Skin of body (tissue), 2 donors: ENCODE data around the gene THTPA. TPM values are rescaled to one million over a fixed set of nuclear protein-coding genes. Genes with fewer than 3 reads are reported as not detected.

ENCODE experiments used
- DNase-seq: peaks from one replicate; lab custom pipeline; 2025; lab: John Stamatoyannopoulos, UW
- total RNA-seq: library from RNA; depleted of rRNA; stranded (reverse); fragments of >200 nt; gene quantifications from one replicate; pipeline ENCODE4 v1.2.3, GENCODE V29; 2014

Gene THTPA
- 9.4 TPM for total RNA-seq

GRCh38 chr14:23555882-23556699 is at the start of gene THTPA:
Gene THTPA (plus strand): TSS chr14:23556271. CDS start chr14:23556758, 487 bp downstream.
- peak; percentile 77 for DNase-seq

GRCh38 chr14:23512156-23512555 is 43.9 kb upstream of the THTPA start:
- no peak for DNase-seq

GRCh38 chr14:23513005-23513817 is 42.9 kb upstream of the THTPA start:
- DNase-seq = no peak

- DNase-seq = no peak
Measured at GRCh38 chr14:23513818-23514643, 42.0 kb upstream of the THTPA start.

- no peak for DNase-seq
Measured at GRCh38 chr14:23514644-23514957, 41.5 kb upstream of the THTPA start.

- DNase-seq = no peak
Measured at GRCh38 chr14:23517650-23518326, 38.3 kb upstream of the THTPA start.

GRCh38 chr14:23518709-23519108 is 37.4 kb upstream of the THTPA start:
- no peak for DNase-seq

GRCh38 chr14:23520899-23521533 is 35.1 kb upstream of the THTPA start:
- no peak for DNase-seq

- DNase-seq = no peak
Measured at GRCh38 chr14:23521785-23522640, 34.1 kb upstream of the THTPA start.

GRCh38 chr14:23522643-23523198 is 33.4 kb upstream of the THTPA start:
- no peak for DNase-seq

GRCh38 chr14:23523229-23524016 is 32.6 kb upstream of the THTPA start:
- DNase-seq = no peak

- no peak for DNase-seq
Measured at GRCh38 chr14:23524954-23525353, 31.1 kb upstream of the THTPA start.

GRCh38 chr14:23525611-23526010 is 30.5 kb upstream of the THTPA start:
- DNase-seq = no peak

- DNase-seq = no peak
Measured at GRCh38 chr14:23528555-23528954, 27.5 kb upstream of the THTPA start.

GRCh38 chr14:23529016-23529415 is 27.1 kb upstream of the THTPA start:
- no peak for DNase-seq

- no peak for DNase-seq
Measured at GRCh38 chr14:23530375-23531055, 25.6 kb upstream of the THTPA start.

GRCh38 chr14:23531391-23531790 is 24.7 kb upstream of the THTPA start:
- no peak for DNase-seq

- no peak for DNase-seq
Measured at GRCh38 chr14:23532658-23533057, 23.4 kb upstream of the THTPA start.
